MCF 10A (cell line): ENCODE measurements around the gene ZDHHC1. TPM values are rescaled to one million over a fixed set of nuclear protein-coding genes. Genes with fewer than 3 reads are reported as not detected.

Source experiments
- BruUV-seq: library from RNA; stranded (reverse); fragments of 400-500 nt; replicated peaks from 2 replicates; lab custom pipeline; 2021; lab: Mats Ljungman, UMichigan
- CTCF ChIA-PET: fragments of 300-600 bp; sonication (Branson Sonifier 250); formaldehyde crosslinking; extraction: SDS; loops from one replicate; lab custom pipeline; 2021; ENCODE audit warnings: antibody characterized with exemption, inconsistent platforms; lab: Yijun Ruan, JAX
- POLR2A ChIA-PET: fragments of 300-600, 350-650 bp; sonication (Branson Sonifier 250); formaldehyde crosslinking; extraction: SDS; loops from one replicate; lab custom pipeline; 2020; ENCODE audit warnings: antibody characterized with exemption, inconsistent platforms; lab: Yijun Ruan, JAX
- DNase-seq: peaks from one replicate; pipeline ENCODE4 v3.0.0-alpha.2; 2018; ENCODE audit not compliant: unreplicated experiment
- H3K27ac Mint-ChIP-seq: one replicate; pipeline ENCODE4 v1.8.0; 2022; ENCODE audit warnings: mild to moderate bottlenecking, low read depth, mixed read lengths; ENCODE audit not compliant: unreplicated experiment
- H3K27me3 Mint-ChIP-seq: one replicate; pipeline ENCODE4 v1.8.0; 2022; ENCODE audit warnings: mixed read lengths; ENCODE audit not compliant: insufficient read depth, unreplicated experiment
- H3K36me3 Mint-ChIP-seq: one replicate; pipeline ENCODE4 v1.8.0; 2022; ENCODE audit warnings: mild to moderate bottlenecking, moderate library complexity, mixed read lengths; ENCODE audit not compliant: insufficient read depth, unreplicated experiment
- H3K4me1 Mint-ChIP-seq: one replicate; pipeline ENCODE4 v1.8.0; 2022; ENCODE audit warnings: mixed read lengths; ENCODE audit not compliant: insufficient read depth, unreplicated experiment
- H3K4me3 Mint-ChIP-seq: one replicate; pipeline ENCODE4 v1.8.0; 2022; ENCODE audit warnings: mild to moderate bottlenecking, moderate library complexity, mixed read lengths; ENCODE audit not compliant: unreplicated experiment
- H3K9me3 Mint-ChIP-seq: one replicate; pipeline ENCODE4 v1.8.0; 2022; ENCODE audit warnings: mixed read lengths; ENCODE audit not compliant: unreplicated experiment
- intact Hi-C: fragments of 100-400 bp; cut with micrococcal nuclease; formaldehyde crosslinking; loops from 2 replicates; pipeline ENCODE4 v1.14.1; 2022
- total RNA-seq: library from RNA; stranded (reverse); gene quantifications from 2 replicates; pipeline ENCODE4 v1.2.3, GENCODE V29; 2022
- TF ChIP-seq, protein P1 (sequence below): fragments of 200-600 bp; IDR thresholded peaks from one replicate; pipeline ENCODE4 v1.8.0; 2022; ENCODE audit warnings: antibody characterized with exemption, mild to moderate bottlenecking; ENCODE audit not compliant: unreplicated experiment

The ZDHHC1 gene
- total RNA-seq, 1 experiment from 2014 or later = 5.9 TPM

DNA sequence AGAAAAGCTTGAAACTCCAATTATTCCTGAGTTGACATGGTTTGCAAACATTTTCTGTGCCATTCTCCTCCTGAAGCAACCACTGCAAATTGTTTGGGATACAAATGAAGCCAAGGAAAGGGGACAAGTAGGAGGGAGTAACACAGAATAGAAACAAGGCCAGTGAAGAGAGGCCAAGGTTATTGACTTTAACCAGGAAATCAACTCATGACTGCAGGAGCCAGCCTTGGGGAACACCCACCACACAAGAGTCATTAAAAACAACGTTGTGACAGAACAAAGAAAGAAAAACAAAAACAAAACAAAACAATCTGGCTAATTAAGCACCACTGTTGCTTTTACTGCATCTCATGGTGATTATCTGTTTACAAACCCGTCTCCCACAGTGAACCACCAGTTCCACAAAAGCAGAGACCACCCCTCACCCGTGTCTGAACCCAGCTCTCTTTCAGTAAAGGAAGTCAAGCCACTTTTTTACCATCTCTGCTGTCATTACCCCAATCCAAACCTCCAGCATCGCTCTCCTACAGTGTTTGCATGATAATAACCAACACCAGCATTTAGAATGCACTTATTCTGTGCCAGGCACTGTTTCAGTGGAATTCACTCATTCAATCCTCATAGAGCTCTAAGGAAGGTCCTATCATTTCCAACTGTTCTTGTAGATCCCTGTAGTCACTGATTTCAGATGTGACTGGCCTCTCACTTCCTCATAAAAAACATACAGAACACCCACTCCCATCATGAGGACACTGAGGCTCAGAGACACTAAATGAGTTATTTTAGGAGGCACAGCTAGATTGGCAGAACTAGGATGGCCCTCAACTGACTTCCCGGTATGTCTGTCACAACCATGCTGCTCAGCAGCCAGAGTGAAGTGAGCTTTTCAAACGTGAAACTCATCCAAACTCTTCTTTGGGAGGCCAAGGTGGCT is 2.0 kb downstream of the ZDHHC1 start:
- H3K27ac Mint-ChIP-seq = no peak overlapping the region
- TSS peak; percentile 33 for BruUV-seq
- CTCF ChIA-PET = interaction anchor here (0.6 to 2.5 kb wide), 6 partner anchors 10 to 162 kb away, joined by 3 to 14 read pairs (median 3); no protein-coding TSS in a partner anchor

DNA sequence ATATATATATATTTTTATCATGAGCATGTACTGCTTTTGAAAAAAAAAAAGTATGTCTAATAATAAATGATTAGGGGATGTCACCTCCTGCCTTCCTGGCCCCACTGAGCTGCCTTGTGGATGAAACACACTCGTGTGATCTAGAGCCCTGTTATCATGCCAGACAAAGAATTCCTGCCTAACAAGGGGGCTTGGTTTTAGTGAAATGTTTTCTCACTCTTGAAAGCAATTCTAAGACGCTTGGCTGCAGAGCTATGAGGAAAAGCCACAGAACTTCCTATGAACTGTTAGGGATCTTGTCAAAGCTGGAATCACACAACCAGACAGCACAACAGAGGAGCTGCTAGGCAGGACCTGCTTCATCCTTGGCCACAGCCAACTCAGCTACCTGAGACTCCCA is 4.0 kb downstream of the ZDHHC1 start:
- Mint-ChIP-seq H3K27me3 (no peaks in the 10 kb centered on the region), H3K27ac (no peak overlapping the region), H3K36me3 (no peaks in the 10 kb centered on the region), H3K4me1 (peaks cover 21% of the 10 kb centered on the region), H3K4me3 (no peak overlapping the region), H3K9me3 (no peaks in the 10 kb centered on the region)
- TF ChIP-seq, protein P1, sequence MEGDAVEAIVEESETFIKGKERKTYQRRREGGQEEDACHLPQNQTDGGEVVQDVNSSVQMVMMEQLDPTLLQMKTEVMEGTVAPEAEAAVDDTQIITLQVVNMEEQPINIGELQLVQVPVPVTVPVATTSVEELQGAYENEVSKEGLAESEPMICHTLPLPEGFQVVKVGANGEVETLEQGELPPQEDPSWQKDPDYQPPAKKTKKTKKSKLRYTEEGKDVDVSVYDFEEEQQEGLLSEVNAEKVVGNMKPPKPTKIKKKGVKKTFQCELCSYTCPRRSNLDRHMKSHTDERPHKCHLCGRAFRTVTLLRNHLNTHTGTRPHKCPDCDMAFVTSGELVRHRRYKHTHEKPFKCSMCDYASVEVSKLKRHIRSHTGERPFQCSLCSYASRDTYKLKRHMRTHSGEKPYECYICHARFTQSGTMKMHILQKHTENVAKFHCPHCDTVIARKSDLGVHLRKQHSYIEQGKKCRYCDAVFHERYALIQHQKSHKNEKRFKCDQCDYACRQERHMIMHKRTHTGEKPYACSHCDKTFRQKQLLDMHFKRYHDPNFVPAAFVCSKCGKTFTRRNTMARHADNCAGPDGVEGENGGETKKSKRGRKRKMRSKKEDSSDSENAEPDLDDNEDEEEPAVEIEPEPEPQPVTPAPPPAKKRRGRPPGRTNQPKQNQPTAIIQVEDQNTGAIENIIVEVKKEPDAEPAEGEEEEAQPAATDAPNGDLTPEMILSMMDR = no peak
- ChIA-PET POLR2A (interaction anchor here (0.7 kb wide), 2 partner anchors 68 to 135 kb away, joined by 3 read pairs; no protein-coding TSS in a partner anchor), CTCF (interaction anchor here (0.7 to 2.2 kb wide), 3 partner anchors 10 to 152 kb away, joined by 3 to 6 read pairs (median 4); no protein-coding TSS in a partner anchor)
- BruUV-seq = no TSS peak
- no peak for DNase-seq
- intact Hi-C loops = no loop called here

More for the DNA sequence above, 2.0 kb downstream of the ZDHHC1 start:
- Mint-ChIP-seq H3K4me1 (peaks cover 16% of the 10 kb centered on the region), H3K36me3 (no peaks in the 10 kb centered on the region), H3K9me3 (no peaks in the 10 kb centered on the region), H3K4me3 (no peak overlapping the region), H3K27me3 (peaks cover 5% of the 10 kb centered on the region)
- no peak for DNase-seq
- intact Hi-C loops = no loop called here
- POLR2A ChIA-PET = interaction anchor here (0.5 to 1.1 kb wide), 3 partner anchors 152 to 168 kb away, joined by 3 to 4 read pairs (median 3); partner anchors contain the start of gene FHOD1
- TF ChIP-seq, protein P1 = no peak

DNA sequence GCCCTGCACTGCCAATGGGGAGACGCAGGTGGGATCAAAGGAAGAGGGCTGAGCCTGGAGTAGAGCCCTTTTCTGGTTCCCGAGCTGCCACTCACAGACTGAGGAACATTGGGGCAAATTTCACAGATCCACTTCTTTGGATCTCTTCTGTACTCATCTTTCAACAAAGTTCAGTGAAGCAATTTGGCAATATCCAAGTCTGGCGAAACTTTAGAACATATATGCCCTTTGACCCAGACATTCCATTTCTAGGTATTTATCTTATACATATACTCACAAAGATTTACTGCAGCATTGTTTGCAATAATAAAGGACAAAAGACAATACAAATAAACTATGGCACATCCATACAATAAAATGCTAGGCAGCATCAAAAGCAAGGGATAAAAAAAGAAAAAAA is 4.9 kb downstream of the ZDHHC1 start:
- intact Hi-C loops = no loop called here
- no peaks in the 10 kb centered on the region for H3K36me3 Mint-ChIP-seq
- TF ChIP-seq, protein P1 = no peak
- ChIA-PET CTCF (interaction anchor here (2.2 kb wide), 1 partner anchor 151 kb away, joined by 6 read pairs; no protein-coding TSS in a partner anchor), POLR2A (no interaction called here)
- BruUV-seq = no TSS peak
- H3K4me1 Mint-ChIP-seq = peaks cover 16% of the 10 kb centered on the region
- H3K4me3 Mint-ChIP-seq = no peak overlapping the region
- H3K27me3 Mint-ChIP-seq = no peaks in the 10 kb centered on the region
- no peaks in the 10 kb centered on the region for H3K9me3 Mint-ChIP-seq
- no peak overlapping the region for H3K27ac Mint-ChIP-seq
- DNase-seq = no peak

DNA sequence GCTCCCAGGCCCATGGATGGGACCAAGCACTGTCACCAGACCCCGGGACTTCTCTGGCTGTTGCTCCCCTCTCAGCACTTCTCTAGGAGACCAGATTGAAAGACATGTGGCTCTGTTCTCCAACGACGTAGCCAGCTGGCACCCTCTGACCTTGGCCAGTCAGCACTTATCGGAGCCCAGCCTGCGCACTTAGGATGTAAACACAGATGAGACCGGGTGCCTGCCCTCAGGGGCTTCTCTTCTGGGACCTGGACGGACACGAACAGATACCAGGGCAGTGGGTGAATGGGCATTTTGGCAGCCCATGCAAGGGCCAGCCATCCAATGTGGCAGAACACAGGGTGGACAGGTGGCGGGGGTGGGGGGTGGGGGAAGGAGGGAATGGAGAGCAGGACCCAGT is 6.6 kb downstream of the ZDHHC1 start:
- no peaks in the 10 kb centered on the region for H3K36me3 Mint-ChIP-seq
- peak overlapping the region; percentile 66 for H3K27ac Mint-ChIP-seq
- ChIA-PET POLR2A (no interaction called here), CTCF (interaction anchor here (0.5 to 1.2 kb wide), 3 partner anchors 36 to 541 kb away, joined by 3 to 4 read pairs (median 4); no protein-coding TSS in a partner anchor)
- intact Hi-C loops = no loop called here
- no peaks in the 10 kb centered on the region for H3K9me3 Mint-ChIP-seq
- BruUV-seq = no TSS peak
- no peak overlapping the region for H3K4me3 Mint-ChIP-seq
- H3K4me1 Mint-ChIP-seq = peaks cover 11% of the 10 kb centered on the region
- TF ChIP-seq, protein P1 = no peak
- H3K27me3 Mint-ChIP-seq = no peaks in the 10 kb centered on the region
- no peak for DNase-seq
